Measurements from ENCODE around the gene FBP2. TPM values are rescaled to one million over a fixed set of nuclear protein-coding genes. Genes with fewer than 3 reads are reported as not detected.

Gene FBP2
- total RNA-seq, 1 experiment from 2014 or later = not detected

DNA sequence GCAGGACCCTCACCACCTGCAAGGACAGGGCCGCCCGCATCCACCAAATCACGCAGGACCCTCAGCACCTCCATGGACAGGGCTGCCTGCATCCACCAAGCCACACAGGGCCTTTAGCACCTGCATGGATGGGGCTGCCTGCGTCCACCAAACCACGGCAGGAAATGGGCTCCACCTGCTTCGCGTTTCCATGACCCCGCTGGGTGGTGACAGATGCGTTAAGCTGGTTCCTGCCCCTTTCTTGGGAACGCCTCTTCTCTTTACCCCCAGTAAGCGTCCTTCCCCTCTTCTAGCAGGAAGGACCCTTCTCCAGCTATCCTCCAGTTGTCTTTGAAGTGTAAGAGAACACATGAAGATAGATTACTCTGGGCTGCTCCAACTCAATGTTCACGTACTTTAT is 32.2 kb upstream of the FBP2 start (continued):
- TF ChIP-seq, protein P1, sequence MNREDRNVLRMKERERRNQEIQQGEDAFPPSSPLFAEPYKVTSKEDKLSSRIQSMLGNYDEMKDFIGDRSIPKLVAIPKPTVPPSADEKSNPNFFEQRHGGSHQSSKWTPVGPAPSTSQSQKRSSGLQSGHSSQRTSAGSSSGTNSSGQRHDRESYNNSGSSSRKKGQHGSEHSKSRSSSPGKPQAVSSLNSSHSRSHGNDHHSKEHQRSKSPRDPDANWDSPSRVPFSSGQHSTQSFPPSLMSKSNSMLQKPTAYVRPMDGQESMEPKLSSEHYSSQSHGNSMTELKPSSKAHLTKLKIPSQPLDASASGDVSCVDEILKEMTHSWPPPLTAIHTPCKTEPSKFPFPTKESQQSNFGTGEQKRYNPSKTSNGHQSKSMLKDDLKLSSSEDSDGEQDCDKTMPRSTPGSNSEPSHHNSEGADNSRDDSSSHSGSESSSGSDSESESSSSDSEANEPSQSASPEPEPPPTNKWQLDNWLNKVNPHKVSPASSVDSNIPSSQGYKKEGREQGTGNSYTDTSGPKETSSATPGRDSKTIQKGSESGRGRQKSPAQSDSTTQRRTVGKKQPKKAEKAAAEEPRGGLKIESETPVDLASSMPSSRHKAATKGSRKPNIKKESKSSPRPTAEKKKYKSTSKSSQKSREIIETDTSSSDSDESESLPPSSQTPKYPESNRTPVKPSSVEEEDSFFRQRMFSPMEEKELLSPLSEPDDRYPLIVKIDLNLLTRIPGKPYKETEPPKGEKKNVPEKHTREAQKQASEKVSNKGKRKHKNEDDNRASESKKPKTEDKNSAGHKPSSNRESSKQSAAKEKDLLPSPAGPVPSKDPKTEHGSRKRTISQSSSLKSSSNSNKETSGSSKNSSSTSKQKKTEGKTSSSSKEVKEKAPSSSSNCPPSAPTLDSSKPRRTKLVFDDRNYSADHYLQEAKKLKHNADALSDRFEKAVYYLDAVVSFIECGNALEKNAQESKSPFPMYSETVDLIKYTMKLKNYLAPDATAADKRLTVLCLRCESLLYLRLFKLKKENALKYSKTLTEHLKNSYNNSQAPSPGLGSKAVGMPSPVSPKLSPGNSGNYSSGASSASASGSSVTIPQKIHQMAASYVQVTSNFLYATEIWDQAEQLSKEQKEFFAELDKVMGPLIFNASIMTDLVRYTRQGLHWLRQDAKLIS (CRISPR knock-in tag; IDR thresholded peaks at IDR 0.05; ENCODE audit: borderline replicate concordance) = no peak
- TF ChIP-seq RELA (CRISPR knock-in tag; IDR thresholded peaks at IDR 0.05; ENCODE audit: borderline replicate concordance) = no peak

DNA sequence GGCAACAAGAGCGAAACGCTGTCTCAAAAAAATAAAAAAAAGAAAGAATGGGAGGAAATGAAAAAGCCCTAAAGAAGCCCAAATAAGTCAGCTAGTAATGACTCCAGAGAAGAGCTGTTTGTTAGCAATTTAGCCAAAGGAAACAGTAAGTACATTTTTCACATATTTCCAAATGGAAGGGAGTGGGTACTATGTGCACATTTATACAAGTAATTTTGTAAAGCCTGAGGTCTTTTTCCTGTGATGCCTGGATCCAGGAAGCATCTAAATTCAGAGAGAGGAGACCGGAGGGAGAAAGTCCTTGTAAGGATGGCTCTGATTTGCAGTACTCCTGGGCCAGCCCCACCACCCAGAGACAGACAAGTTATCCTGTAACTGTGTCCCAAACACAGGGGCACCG is 31.0 kb upstream of the FBP2 start:
- Mint-ChIP-seq H3K4me1 (peaks cover 3% of the 10 kb centered on the region; the same call in 1 of the 2 replicates), H3K27me3 (ENCODE audit: low read depth) (no peaks in the 10 kb centered on the region), H3K9me3 (no peaks in the 10 kb centered on the region), H3K27ac (no peak overlapping the region), H3K4me3 (no peak overlapping the region), H3K36me3 (no peaks in the 10 kb centered on the region)
- ATAC-seq (no peak), DNase-seq (ENCODE audit: low spot score) (no peak)
- no peak for TF ChIP-seq PRRX2 (CRISPR knock-in tag; IDR thresholded peaks at IDR 0.05)
- TF ChIP-seq RORB (CRISPR knock-in tag; IDR thresholded peaks at IDR 0.05) = no peak
- TF ChIP-seq, protein P2, sequence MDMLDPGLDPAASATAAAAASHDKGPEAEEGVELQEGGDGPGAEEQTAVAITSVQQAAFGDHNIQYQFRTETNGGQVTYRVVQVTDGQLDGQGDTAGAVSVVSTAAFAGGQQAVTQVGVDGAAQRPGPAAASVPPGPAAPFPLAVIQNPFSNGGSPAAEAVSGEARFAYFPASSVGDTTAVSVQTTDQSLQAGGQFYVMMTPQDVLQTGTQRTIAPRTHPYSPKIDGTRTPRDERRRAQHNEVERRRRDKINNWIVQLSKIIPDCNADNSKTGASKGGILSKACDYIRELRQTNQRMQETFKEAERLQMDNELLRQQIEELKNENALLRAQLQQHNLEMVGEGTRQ (CRISPR knock-in tag; IDR thresholded peaks at IDR 0.05) = no peak
- no peak for TF ChIP-seq TP53 (CRISPR knock-in tag; IDR thresholded peaks at IDR 0.05)
- TF ChIP-seq JUN (CRISPR knock-in tag; IDR thresholded peaks at IDR 0.05) = no peak
- no peak for TF ChIP-seq ETV6 (CRISPR knock-in tag; IDR thresholded peaks at IDR 0.05)
- TF ChIP-seq, protein P3, sequence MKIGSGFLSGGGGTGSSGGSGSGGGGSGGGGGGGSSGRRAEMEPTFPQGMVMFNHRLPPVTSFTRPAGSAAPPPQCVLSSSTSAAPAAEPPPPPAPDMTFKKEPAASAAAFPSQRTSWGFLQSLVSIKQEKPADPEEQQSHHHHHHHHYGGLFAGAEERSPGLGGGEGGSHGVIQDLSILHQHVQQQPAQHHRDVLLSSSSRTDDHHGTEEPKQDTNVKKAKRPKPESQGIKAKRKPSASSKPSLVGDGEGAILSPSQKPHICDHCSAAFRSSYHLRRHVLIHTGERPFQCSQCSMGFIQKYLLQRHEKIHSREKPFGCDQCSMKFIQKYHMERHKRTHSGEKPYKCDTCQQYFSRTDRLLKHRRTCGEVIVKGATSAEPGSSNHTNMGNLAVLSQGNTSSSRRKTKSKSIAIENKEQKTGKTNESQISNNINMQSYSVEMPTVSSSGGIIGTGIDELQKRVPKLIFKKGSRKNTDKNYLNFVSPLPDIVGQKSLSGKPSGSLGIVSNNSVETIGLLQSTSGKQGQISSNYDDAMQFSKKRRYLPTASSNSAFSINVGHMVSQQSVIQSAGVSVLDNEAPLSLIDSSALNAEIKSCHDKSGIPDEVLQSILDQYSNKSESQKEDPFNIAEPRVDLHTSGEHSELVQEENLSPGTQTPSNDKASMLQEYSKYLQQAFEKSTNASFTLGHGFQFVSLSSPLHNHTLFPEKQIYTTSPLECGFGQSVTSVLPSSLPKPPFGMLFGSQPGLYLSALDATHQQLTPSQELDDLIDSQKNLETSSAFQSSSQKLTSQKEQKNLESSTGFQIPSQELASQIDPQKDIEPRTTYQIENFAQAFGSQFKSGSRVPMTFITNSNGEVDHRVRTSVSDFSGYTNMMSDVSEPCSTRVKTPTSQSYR (CRISPR knock-in tag; IDR thresholded peaks at IDR 0.05) = no peak
- TF ChIP-seq, protein P4, sequence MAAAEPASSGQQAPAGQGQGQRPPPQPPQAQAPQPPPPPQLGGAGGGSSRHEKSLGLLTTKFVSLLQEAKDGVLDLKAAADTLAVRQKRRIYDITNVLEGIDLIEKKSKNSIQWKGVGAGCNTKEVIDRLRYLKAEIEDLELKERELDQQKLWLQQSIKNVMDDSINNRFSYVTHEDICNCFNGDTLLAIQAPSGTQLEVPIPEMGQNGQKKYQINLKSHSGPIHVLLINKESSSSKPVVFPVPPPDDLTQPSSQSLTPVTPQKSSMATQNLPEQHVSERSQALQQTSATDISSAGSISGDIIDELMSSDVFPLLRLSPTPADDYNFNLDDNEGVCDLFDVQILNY (CRISPR knock-in tag; IDR thresholded peaks at IDR 0.05) = no peak
- TF ChIP-seq CDX4 (CRISPR knock-in tag; IDR thresholded peaks at IDR 0.05; ENCODE audit: borderline replicate concordance) = no peak
- TF ChIP-seq, protein P5, sequence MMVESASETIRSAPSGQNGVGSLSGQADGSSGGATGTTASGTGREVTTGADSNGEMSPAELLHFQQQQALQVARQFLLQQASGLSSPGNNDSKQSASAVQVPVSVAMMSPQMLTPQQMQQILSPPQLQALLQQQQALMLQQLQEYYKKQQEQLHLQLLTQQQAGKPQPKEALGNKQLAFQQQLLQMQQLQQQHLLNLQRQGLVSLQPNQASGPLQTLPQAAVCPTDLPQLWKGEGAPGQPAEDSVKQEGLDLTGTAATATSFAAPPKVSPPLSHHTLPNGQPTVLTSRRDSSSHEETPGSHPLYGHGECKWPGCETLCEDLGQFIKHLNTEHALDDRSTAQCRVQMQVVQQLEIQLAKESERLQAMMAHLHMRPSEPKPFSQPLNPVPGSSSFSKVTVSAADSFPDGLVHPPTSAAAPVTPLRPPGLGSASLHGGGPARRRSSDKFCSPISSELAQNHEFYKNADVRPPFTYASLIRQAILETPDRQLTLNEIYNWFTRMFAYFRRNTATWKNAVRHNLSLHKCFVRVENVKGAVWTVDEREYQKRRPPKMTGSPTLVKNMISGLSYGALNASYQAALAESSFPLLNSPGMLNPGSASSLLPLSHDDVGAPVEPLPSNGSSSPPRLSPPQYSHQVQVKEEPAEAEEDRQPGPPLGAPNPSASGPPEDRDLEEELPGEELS (CRISPR knock-in tag; IDR thresholded peaks at IDR 0.05) = no peak
- POLR2A ChIA-PET = no interaction called here
- CTCF ChIA-PET = interaction anchor here (2.3 to 3.1 kb wide), 2 partner anchors 13 to 71 kb away, joined by 11 to 25 read pairs; partner anchors contain the start of gene PCAT7

All from WTC11 (cell line).